AG04450 (cell line): ENCODE results near the gene PARP15. TPM values are rescaled to one million over a fixed set of nuclear protein-coding genes. Genes with fewer than 3 reads are reported as not detected.

Experiments
- CTCF ChIA-PET: fragments of 300-600, 350-600 bp; formaldehyde crosslinking; extraction: SDS; loops from one replicate; lab custom pipeline; 2022; ENCODE audit warnings: antibody characterized with exemption, inconsistent platforms; lab: Charles Lee
- POLR2A ChIA-PET: fragments of 350-600 bp; formaldehyde crosslinking; extraction: SDS; loops from one replicate; lab custom pipeline; 2021; ENCODE audit warnings: antibody characterized with exemption, inconsistent platforms; lab: Yijun Ruan, JAX
- DNase-seq: peaks from one replicate; pipeline ENCODE4 v3.0.0-alpha.2; 2011; ENCODE audit warnings: low read depth, low spot score
- H3K27ac ChIP-seq: one replicate; pipeline ENCODE4 v1.5.1; 2012; ENCODE audit warnings: low read depth, low read length, control low read depth
- H3K27me3 ChIP-seq: one replicate; pipeline ENCODE4 v1.6.0; 2012; ENCODE audit warnings: low read length; ENCODE audit not compliant: control insufficient read depth, insufficient read depth
- H3K4me3 ChIP-seq: 2 replicates; pipeline ENCODE4 v1.5.1; 2011; ENCODE audit warnings: mild to moderate bottlenecking, low read depth, low read length, control low read depth
- H3K9me3 ChIP-seq: 2 replicates; pipeline ENCODE4 v1.5.1; 2012; ENCODE audit warnings: low read length; ENCODE audit not compliant: control insufficient read depth, insufficient read depth
- CTCF ChIP-seq: IDR thresholded peaks from 2 replicates; pipeline ENCODE4 v1.5.1; 2011; ENCODE audit warnings: low read depth, low read length, control low read depth, inconsistent platforms
- polyA plus RNA-seq: library from polyadenylated mRNA; depleted of rRNA; stranded (reverse); fragments of >200 nt; gene quantifications from 2 replicates; pipeline ENCODE4 v1.2.3, GENCODE V29; 2011

The PARP15 gene
- polyA plus RNA-seq, 1 experiment: 0.22 TPM

- TF ChIP-seq CTCF: no peak
- Histone ChIP-seq H3K27ac (no peak overlapping the region), H3K4me3 (no peak overlapping the region), H3K27me3 (peaks cover 3% of the 10 kb centered on the region), H3K9me3 (peaks cover 5% of the 10 kb centered on the region; the same call in 1 of the 2 replicates)
- POLR2A ChIA-PET: no interaction called here
- CTCF ChIA-PET: interaction anchor here (0.6 kb wide), 1 partner anchor 10 kb away, joined by 3 read pairs; no protein-coding TSS in a partner anchor
- DNase-seq: no peak
These were observed 83.0 kb downstream of the PARP15 start for GRCh38 chr3:122660297-122660974.

DNA sequence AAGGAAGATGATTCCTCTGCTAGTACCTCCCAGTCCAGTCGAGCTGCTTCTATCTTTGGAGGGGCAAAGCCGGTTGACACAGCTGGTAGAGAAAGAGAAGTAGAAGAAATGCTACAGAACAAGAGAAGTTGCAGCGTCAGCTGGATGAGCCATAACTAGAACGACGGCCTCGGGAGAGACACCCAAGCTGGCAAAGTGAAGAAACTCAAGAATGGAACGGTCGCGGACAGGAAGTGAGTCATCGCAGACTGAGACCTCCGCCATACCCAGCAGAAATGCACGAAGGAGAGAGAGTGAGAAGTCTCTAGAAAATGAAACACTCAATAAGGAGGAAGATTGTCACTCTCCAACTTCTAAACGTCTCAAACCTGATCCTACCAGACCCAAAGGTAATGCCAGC is 84.2 kb downstream of the PARP15 start:
- DNase-seq: no peak
- Histone ChIP-seq H3K27ac (no peak overlapping the region), H3K4me3 (no peak overlapping the region), H3K9me3 (peaks cover 5% of the 10 kb centered on the region; the same call in 1 of the 2 replicates), H3K27me3 (peaks cover 3% of the 10 kb centered on the region)
- CTCF ChIA-PET: no interaction called here
- POLR2A ChIA-PET: no interaction called here
- TF ChIP-seq CTCF: no peak

DNA sequence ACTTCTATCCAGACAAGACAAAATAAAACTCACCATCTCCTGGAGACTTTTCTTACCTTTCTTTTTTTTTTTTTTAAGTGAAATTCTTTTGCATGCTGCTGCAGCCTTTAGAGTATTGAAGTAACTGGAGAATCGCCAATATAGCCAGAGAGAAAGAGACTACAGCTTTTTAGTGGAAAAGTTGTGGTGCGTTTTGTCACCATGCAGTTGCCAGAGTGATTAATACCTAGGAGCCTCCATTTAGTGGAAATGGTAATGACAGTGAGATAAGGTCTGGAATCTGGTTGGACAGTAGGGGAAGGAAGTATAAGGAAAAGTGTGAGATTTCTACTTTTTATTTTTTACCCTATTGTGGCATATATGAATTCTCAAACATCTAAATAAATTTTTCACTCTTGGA is 85.1 kb downstream of the PARP15 start:
- peaks cover 5% of the 10 kb centered on the region; the same call in 1 of the 2 replicates for H3K9me3 ChIP-seq
- peaks cover 3% of the 10 kb centered on the region for H3K27me3 ChIP-seq
- no peak for TF ChIP-seq CTCF
- DNase-seq: no peak
- ChIA-PET CTCF (interaction anchor here (0.6 kb wide), 1 partner anchor 17 kb away, joined by 3 read pairs; no protein-coding TSS in a partner anchor), POLR2A (no interaction called here)
- no peak overlapping the region for H3K27ac ChIP-seq
- H3K4me3 ChIP-seq: no peak overlapping the region

DNA sequence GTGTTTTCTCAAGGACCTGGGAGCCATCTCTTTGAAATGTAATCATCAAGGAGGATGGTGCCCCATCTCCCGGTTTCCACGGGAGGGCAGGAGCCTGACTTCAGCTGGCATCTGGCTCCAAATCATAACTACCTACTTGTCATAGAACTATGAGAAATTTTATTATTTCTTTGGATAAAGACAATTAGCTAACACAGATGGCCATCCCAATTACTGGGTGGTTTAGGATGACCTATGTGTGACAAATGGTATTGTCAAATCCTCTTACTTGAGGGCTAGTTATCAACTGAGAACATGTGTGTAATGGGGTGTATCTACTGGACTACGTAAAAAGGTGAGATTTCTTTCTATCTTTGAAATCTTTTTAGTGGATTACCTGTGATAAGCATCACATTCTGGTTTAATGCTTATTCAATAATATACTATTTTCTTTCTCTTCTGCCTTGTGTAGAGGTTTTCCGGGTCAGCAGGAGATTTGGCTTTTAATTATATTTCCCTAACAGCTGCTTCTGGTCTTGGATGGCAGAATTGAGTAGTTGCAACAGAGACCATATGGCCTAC is 87.9 kb downstream of the PARP15 start:
- Histone ChIP-seq H3K27ac (no peak overlapping the region), H3K9me3 (peaks cover 5% of the 10 kb centered on the region), H3K4me3 (no peak overlapping the region), H3K27me3 (no peaks in the 10 kb centered on the region)
- CTCF ChIA-PET: interaction anchor here (0.6 kb wide), 2 partner anchors 180 to 1118 kb away, joined by 4 to 6 read pairs; no protein-coding TSS in a partner anchor
- TF ChIP-seq CTCF: no peak
- DNase-seq: no peak
- POLR2A ChIA-PET: no interaction called here

- H3K4me3 ChIP-seq: no peak overlapping the region
- CTCF ChIA-PET: no interaction called here
- H3K9me3 ChIP-seq: peaks cover 5% of the 10 kb centered on the region
- POLR2A ChIA-PET: no interaction called here
- H3K27me3 ChIP-seq: no peaks in the 10 kb centered on the region
- no peak for TF ChIP-seq CTCF
- DNase-seq: no peak
- H3K27ac ChIP-seq: no peak overlapping the region
These were observed 88.4 kb downstream of the PARP15 start for GRCh38 chr3:122665881-122666280.
